Cerebellar nuclear complex (tissue), 1 donor: ENCODE measurements around the gene MRGPRG.

Source experiments
- DNase-seq, 2 experiments: peaks; one replicate each; lab custom pipeline; 2025; lab: John Stamatoyannopoulos, UW

The MRGPRG gene

GRCh38 chr11:3195251-3196160, 23.1 kb downstream of the MRGPRG start:
- DNase-seq, result no peak

- DNase-seq, result no peak
Measured at GRCh38 chr11:3194016-3194816, 24.4 kb downstream of the MRGPRG start.

GRCh38 chr11:3193373-3194015, 25.1 kb downstream of the MRGPRG start:
- DNase-seq, result no peak

GRCh38 chr11:3192511-3193372, 25.9 kb downstream of the MRGPRG start:
- DNase-seq, result no peak

- DNase-seq, result no peak
Measured at GRCh38 chr11:3191586-3192324, 26.9 kb downstream of the MRGPRG start.

GRCh38 chr11:3190600-3190999, 28.0 kb downstream of the MRGPRG start:
- DNase-seq, result no peak

- no peak for DNase-seq
Measured at GRCh38 chr11:3189886-3190583, 28.6 kb downstream of the MRGPRG start.

- DNase-seq, result no peak
Measured at GRCh38 chr11:3189196-3189843, 29.3 kb downstream of the MRGPRG start.

- DNase-seq, result no peak
Measured at GRCh38 chr11:3188496-3189195, 30.0 kb downstream of the MRGPRG start.

- no peak for DNase-seq
Measured at GRCh38 chr11:3186166-3186953, 32.3 kb downstream of the MRGPRG start.

GRCh38 chr11:3184732-3185347, 33.8 kb downstream of the MRGPRG start:
- DNase-seq, result no peak

GRCh38 chr11:3183523-3183922, 35.1 kb downstream of the MRGPRG start:
- no peak for DNase-seq

GRCh38 chr11:3182462-3182852, 36.2 kb downstream of the MRGPRG start:
- no peak for DNase-seq

GRCh38 chr11:3181725-3182461, 36.7 kb downstream of the MRGPRG start:
- DNase-seq, result no peak

- DNase-seq, result no peak
Measured at GRCh38 chr11:3180869-3181268, 37.7 kb downstream of the MRGPRG start.

- no peak for DNase-seq
Measured at GRCh38 chr11:3178349-3178748, 40.3 kb downstream of the MRGPRG start.

GRCh38 chr11:3177931-3178330, 40.7 kb downstream of the MRGPRG start:
- no peak for DNase-seq
